ENCODE data around the gene GGTLC2. TPM values are rescaled to one million over a fixed set of nuclear protein-coding genes. Genes with fewer than 3 reads are reported as not detected.
"Not testable (repeated sequence)": the region's sequence is repeated elsewhere in the genome, so short reads cannot be mapped to it uniquely, and the experiment has no call there.

GGTLC2 gene
- total RNA-seq, 1 experiment from 2014 or later, result not detected

GRCh38 chr22:22636260-22636659 is 8.2 kb upstream of the GGTLC2 start:
- H2AFZ ChIP-seq (ENCODE audit: low read length); H3K27me3 ChIP-seq (ENCODE audit: low read length); ATAC-seq; H3F3A ChIP-seq (ENCODE audit: low read length, unreplicated experiment); H3K79me2 ChIP-seq (ENCODE audit: low read length); H3K9me2 ChIP-seq (replicated peaks; ENCODE audit: low read length); H3K9ac ChIP-seq (ENCODE audit: low read length); H3K27ac ChIP-seq (ENCODE audit: low read length); H4K20me1 ChIP-seq (ENCODE audit: low read length); intact Hi-C loops (cut with micrococcal nuclease); H3K36me3 ChIP-seq (ENCODE audit: low read depth, low read length); H3K4me3 ChIP-seq (ENCODE audit: low read length); H3K4me1 ChIP-seq (ENCODE audit: insufficient read depth, low read length); CTCF ChIA-PET; H3K9me3 ChIP-seq (ENCODE audit: low read length); BruUV-seq (replicated peaks); H3K4me2 ChIP-seq (ENCODE audit: low read length); POLR2A ChIA-PET (ENCODE audit: unreplicated experiment): not testable (repeated sequence)
- DNase-seq, result peak; percentile 31

- CTCF ChIA-PET; DNase-seq; POLR2A ChIA-PET (ENCODE audit: unreplicated experiment); H3K9me2 ChIP-seq (replicated peaks; ENCODE audit: low read length); H3K36me3 ChIP-seq (ENCODE audit: low read depth, low read length); H4K20me1 ChIP-seq (ENCODE audit: low read length); H3K27ac ChIP-seq (ENCODE audit: low read length); ATAC-seq; H2AFZ ChIP-seq (ENCODE audit: low read length); H3K27me3 ChIP-seq (ENCODE audit: low read length); H3K4me2 ChIP-seq (ENCODE audit: low read length); H3K79me2 ChIP-seq (ENCODE audit: low read length); H3K4me1 ChIP-seq (ENCODE audit: insufficient read depth, low read length); H3K4me3 ChIP-seq (ENCODE audit: low read length); H3K9ac ChIP-seq (ENCODE audit: low read length); BruUV-seq (replicated peaks); intact Hi-C loops (cut with micrococcal nuclease); H3F3A ChIP-seq (ENCODE audit: low read length, unreplicated experiment); H3K9me3 ChIP-seq (ENCODE audit: low read length): not testable (repeated sequence)
Measured at GRCh38 chr22:22638313-22638712, 6.1 kb upstream of the GGTLC2 start.

- H3K79me2 ChIP-seq (ENCODE audit: low read length); H3K27me3 ChIP-seq (ENCODE audit: low read length); H2AFZ ChIP-seq (ENCODE audit: low read length); H3K9me2 ChIP-seq (replicated peaks; ENCODE audit: low read length); intact Hi-C loops (cut with micrococcal nuclease); CTCF ChIA-PET; POLR2A ChIA-PET (ENCODE audit: unreplicated experiment); H4K20me1 ChIP-seq (ENCODE audit: low read length); DNase-seq; H3K36me3 ChIP-seq (ENCODE audit: low read depth, low read length); H3K4me3 ChIP-seq (ENCODE audit: low read length); H3K9me3 ChIP-seq (ENCODE audit: low read length); ATAC-seq; H3K27ac ChIP-seq (ENCODE audit: low read length); H3K9ac ChIP-seq (ENCODE audit: low read length); H3F3A ChIP-seq (ENCODE audit: low read length, unreplicated experiment); H3K4me2 ChIP-seq (ENCODE audit: low read length); BruUV-seq (replicated peaks); H3K4me1 ChIP-seq (ENCODE audit: insufficient read depth, low read length): not testable (repeated sequence)
Measured at GRCh38 chr22:22642255-22642654, 2.2 kb upstream of the GGTLC2 start.

- H3K79me2 ChIP-seq (ENCODE audit: low read length); H3K4me3 ChIP-seq (ENCODE audit: low read length); H4K20me1 ChIP-seq (ENCODE audit: low read length); H3F3A ChIP-seq (ENCODE audit: low read length, unreplicated experiment); H3K4me2 ChIP-seq (ENCODE audit: low read length); H3K27ac ChIP-seq (ENCODE audit: low read length); H2AFZ ChIP-seq (ENCODE audit: low read length); ATAC-seq; H3K9me2 ChIP-seq (replicated peaks; ENCODE audit: low read length); intact Hi-C loops (cut with micrococcal nuclease); POLR2A ChIA-PET (ENCODE audit: unreplicated experiment); H3K9ac ChIP-seq (ENCODE audit: low read length); BruUV-seq (replicated peaks); H3K4me1 ChIP-seq (ENCODE audit: insufficient read depth, low read length); H3K36me3 ChIP-seq (ENCODE audit: low read depth, low read length); DNase-seq; H3K27me3 ChIP-seq (ENCODE audit: low read length); H3K9me3 ChIP-seq (ENCODE audit: low read length); CTCF ChIA-PET: not testable (repeated sequence)
Measured at GRCh38 chr22:22645969-22646368, 1.6 kb downstream of the GGTLC2 start.

GRCh38 chr22:22647952-22648351 is 3.5 kb downstream of the GGTLC2 start:
- ATAC-seq; H3K9me3 ChIP-seq (ENCODE audit: low read length); H3K4me2 ChIP-seq (ENCODE audit: low read length); H3K27me3 ChIP-seq (ENCODE audit: low read length); H3K79me2 ChIP-seq (ENCODE audit: low read length); H3K27ac ChIP-seq (ENCODE audit: low read length); H3K4me3 ChIP-seq (ENCODE audit: low read length); POLR2A ChIA-PET (ENCODE audit: unreplicated experiment); H3K36me3 ChIP-seq (ENCODE audit: low read depth, low read length); H4K20me1 ChIP-seq (ENCODE audit: low read length); H3K4me1 ChIP-seq (ENCODE audit: insufficient read depth, low read length); DNase-seq; H3F3A ChIP-seq (ENCODE audit: low read length, unreplicated experiment); BruUV-seq (replicated peaks); intact Hi-C loops (cut with micrococcal nuclease); H3K9me2 ChIP-seq (replicated peaks; ENCODE audit: low read length); CTCF ChIA-PET; H3K9ac ChIP-seq (ENCODE audit: low read length); H2AFZ ChIP-seq (ENCODE audit: low read length): not testable (repeated sequence)

- BruUV-seq (replicated peaks), result not testable (repeated sequence)
Measured at GRCh38 chr22:22648863-22649536, 4.6 kb downstream of the GGTLC2 start.

GRCh38 chr22:22649761-22650160 is 5.3 kb downstream of the GGTLC2 start:
- CTCF ChIA-PET, result not testable (repeated sequence)

More at GRCh38 chr22:22648863-22649536, 4.6 kb downstream of the GGTLC2 start:
- H3K9me3 ChIP-seq (ENCODE audit: low read length); H3K9me2 ChIP-seq (replicated peaks; ENCODE audit: low read length); H3K4me3 ChIP-seq (ENCODE audit: low read length); H3K9ac ChIP-seq (ENCODE audit: low read length); H3K36me3 ChIP-seq (ENCODE audit: low read depth, low read length); ATAC-seq; H3K4me1 ChIP-seq (ENCODE audit: insufficient read depth, low read length); H3K27ac ChIP-seq (ENCODE audit: low read length); DNase-seq; POLR2A ChIA-PET (ENCODE audit: unreplicated experiment); H3K4me2 ChIP-seq (ENCODE audit: low read length); H4K20me1 ChIP-seq (ENCODE audit: low read length); H3K79me2 ChIP-seq (ENCODE audit: low read length); H2AFZ ChIP-seq (ENCODE audit: low read length); H3K27me3 ChIP-seq (ENCODE audit: low read length); intact Hi-C loops (cut with micrococcal nuclease); H3F3A ChIP-seq (ENCODE audit: low read length, unreplicated experiment); CTCF ChIA-PET: not testable (repeated sequence)

More at GRCh38 chr22:22649761-22650160, 5.3 kb downstream of the GGTLC2 start:
- H3K9ac ChIP-seq (ENCODE audit: low read length); H3K27ac ChIP-seq (ENCODE audit: low read length); H3K4me2 ChIP-seq (ENCODE audit: low read length); H4K20me1 ChIP-seq (ENCODE audit: low read length); H3K9me2 ChIP-seq (replicated peaks; ENCODE audit: low read length); H3F3A ChIP-seq (ENCODE audit: low read length, unreplicated experiment); ATAC-seq; BruUV-seq (replicated peaks); DNase-seq; H2AFZ ChIP-seq (ENCODE audit: low read length); H3K4me1 ChIP-seq (ENCODE audit: insufficient read depth, low read length); intact Hi-C loops (cut with micrococcal nuclease); H3K27me3 ChIP-seq (ENCODE audit: low read length); H3K4me3 ChIP-seq (ENCODE audit: low read length); H3K36me3 ChIP-seq (ENCODE audit: low read depth, low read length); POLR2A ChIA-PET (ENCODE audit: unreplicated experiment); H3K9me3 ChIP-seq (ENCODE audit: low read length); H3K79me2 ChIP-seq (ENCODE audit: low read length): not testable (repeated sequence)
